ENCODE results near the gene ALG9. TPM values are rescaled to one million over a fixed set of nuclear protein-coding genes. Genes with fewer than 3 reads are reported as not detected.

Gene ALG9
- total RNA-seq, 1 experiment from 2014 or later, result 25.1 TPM

GRCh38 chr11:111837366-111837891 lies 34.0 kb downstream of the ALG9 start:
- no peak for DNase-seq (ENCODE audit: low read depth)

- DNase-seq (ENCODE audit: low read depth), result peak; percentile 52
These were observed 34.7 kb downstream of the ALG9 start for GRCh38 chr11:111836721-111837120.

DNA sequence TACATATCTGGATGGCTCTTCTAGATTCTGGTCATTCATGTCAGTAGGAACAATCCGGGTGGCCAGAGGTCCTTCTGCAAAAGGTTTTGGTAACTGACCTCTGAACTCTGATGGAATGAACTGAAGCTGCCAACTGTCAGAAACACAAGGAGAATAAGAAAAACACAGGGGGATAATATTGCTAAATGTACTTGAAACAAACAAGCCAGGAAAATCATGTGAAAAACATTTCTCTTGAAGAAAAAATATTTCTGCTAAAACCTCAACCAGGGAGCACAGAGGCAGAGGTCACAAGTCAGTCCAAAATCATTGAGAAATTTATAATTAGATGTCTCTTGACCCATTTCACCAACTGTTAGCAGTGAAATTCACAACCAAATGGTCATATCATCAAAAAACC lies 35.2 kb downstream of the ALG9 start:
- DNase-seq (ENCODE audit: low read depth), result no peak

DNA sequence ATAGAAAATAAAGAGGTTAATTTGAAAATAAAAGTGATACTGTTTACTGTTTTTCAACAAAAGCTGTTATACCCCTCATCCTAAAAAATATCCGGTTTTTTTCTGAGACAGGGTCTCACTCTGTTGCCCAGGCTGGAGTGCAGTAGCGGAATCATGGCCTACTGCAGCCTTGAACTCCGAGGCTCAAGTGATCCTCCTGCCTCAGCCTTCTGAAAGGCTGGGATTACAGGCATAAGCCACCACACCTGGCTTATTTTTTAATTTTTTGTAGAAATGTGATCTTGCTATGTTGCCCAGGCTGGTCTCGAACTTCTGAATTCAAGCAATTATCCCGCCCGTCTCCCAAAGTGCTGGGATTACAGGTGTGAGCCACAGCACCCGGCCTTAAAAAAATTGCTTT lies 35.7 kb downstream of the ALG9 start:
- DNase-seq (ENCODE audit: low read depth), result no peak

DNA sequence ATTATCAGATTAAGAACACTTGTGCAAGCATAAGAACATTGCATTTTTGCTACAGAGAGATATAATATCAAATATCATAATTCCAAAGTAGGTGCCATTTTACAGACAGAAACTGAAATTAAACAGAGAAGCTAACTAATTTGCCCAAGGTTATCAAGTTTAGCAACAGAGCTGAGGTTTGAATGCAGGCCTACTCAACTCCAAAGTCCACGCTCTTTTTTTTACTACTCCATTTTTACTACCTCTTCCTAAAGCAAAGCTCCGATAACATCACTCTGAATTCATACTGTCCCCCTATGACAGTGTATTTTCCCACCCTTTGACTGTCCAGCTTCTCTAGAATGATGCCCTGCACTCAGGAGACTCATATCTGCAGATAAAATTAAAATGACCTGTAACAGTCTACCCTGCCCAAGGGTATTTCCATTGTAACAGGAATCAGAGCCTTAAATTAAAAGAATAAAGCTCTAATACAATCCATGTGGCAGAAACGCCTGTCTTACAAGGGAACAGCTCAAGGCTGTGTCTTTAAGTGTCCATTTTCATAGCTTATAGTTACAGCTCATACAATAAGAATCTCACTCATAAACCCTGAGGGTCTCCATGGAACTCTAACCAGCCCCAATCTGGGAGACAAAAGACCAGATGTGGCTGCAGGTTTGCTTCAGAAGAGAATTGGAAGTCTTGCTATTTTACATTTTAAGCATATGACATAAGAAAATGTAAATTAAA lies 36.8 kb downstream of the ALG9 start:
- no peak for DNase-seq (ENCODE audit: low read depth)

DNA sequence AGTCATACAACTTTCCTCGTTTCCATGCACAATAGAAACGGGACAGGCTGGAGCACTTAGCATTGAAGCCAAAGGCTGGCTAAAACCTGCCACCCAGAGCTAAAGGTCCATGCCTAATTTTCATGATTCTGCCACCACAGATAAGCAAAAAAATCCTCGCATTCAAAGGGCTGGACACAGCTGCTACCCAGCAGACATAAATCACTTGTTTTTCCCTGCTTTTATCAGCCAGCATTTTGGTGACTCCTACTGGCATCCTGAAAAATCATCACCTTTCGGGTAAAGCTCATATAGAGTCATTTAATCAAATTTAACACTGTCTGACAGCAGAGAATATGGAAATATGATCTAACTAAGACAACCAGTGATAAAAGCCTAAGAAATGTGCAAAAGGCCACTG lies 37.9 kb downstream of the ALG9 start:
- DNase-seq (ENCODE audit: low read depth), result no peak

DNA sequence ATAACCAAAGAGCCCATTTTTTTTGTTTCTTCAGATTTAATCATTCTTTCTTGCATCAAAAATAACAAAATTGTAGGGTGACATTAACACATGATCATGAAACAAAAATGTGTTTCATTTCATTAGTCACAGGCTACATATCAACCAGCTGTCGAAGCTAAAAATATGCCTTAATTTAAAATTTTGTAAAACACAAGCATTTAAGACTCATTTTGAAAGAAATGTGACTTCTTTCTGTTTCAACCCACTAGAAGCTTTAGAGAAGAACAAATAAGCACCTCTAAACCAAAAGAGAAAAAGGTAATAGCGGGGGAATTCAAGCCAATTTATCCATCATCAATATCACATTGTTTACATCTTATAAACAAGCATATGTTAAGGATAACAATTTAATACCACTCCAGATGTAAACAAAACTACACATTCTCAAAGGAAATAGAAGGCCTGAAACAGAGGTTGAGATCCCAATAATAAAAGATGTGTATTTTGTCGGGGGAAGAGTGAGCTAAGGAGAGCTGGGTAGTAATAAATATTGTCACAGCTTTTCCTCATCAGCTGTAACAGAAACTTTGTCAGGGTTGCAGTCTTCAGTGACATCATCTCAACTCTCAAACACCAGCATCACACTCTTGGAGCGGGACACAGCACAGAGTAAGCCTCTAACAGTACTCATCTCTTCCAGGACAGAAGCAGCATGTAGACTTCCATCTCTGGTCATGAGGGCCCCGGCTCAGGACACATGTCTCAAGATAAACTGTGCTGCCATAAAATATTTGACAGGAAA lies 42.0 kb downstream of the ALG9 start:
- DNase-seq (ENCODE audit: low read depth), result no peak

GRCh38 chr11:111826322-111826950 lies 44.9 kb downstream of the ALG9 start:
- no peak for DNase-seq (ENCODE audit: low read depth)

DNA sequence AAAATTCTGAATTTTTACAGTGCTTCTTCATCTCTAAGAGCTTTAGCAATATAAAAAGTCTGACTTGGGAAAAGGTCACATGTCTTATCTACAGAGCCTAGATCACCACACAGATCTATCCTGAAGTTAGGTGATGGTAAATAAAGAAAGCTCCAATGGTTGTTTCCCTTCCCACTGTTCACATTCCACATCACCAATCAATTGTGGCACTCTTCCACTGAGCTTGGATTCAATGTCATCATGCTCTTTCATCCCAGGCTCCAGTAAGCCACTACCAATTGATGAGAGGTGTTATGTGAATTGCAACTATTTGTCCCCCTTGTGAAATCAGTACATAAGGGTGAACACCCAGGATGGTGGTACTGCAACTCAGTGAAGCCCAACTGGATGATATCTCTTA lies 47.8 kb downstream of the ALG9 start:
- no peak for DNase-seq (ENCODE audit: low read depth)

DNA sequence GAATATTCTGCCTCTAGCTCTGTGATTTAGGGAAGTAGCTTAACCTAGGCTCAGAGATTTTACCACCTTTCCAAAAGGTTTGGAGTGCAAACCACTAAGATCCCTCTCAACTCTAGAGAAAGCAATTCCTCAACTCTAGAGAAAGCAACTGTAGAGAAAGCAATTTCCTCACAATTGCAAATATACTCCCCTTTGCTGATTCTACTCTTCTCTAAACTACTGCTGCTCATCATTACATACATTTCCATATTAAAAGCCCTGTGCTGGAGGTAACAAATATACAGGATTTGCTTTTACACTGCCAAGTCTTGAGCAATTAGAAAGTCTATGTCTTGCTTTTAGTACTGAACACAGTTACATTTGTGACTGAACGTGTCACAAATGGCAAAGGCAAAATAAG lies 48.2 kb downstream of the ALG9 start:
- no peak for DNase-seq (ENCODE audit: low read depth)

GRCh38 chr11:111819829-111820237 lies 51.5 kb downstream of the ALG9 start:
- DNase-seq (ENCODE audit: low read depth), result no peak

DNA sequence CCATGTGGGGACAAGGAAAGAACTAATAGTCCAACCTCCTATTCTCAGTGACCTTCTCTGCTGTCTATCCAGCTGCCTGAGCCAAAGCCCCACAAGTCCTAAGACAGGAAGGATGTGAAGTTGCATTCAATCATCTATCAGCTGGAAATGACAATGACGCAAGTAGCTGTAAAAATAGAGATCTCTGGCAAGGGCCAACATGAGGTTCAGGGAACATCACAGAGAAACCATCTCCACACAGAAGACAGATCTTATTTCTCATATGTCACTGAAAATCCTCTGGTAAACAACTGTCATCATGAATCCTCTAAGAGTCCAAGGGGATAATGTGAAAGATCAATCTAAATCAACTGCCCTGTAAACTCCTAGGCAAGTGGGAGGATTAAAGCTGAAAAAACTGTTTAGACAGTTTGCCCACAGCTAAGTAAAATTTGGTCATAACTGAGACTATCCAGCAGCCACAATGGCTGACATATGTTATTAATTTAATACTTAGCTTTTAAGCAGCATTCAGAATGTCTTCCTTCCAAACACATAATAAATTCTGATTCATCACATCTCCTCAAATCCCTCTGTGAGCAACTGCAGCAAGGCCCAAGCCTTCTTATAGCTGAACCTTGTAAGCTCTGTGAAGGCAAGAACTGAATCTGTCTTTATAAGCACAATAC lies 52.1 kb downstream of the ALG9 start:
- no peak for DNase-seq (ENCODE audit: low read depth)

DNA sequence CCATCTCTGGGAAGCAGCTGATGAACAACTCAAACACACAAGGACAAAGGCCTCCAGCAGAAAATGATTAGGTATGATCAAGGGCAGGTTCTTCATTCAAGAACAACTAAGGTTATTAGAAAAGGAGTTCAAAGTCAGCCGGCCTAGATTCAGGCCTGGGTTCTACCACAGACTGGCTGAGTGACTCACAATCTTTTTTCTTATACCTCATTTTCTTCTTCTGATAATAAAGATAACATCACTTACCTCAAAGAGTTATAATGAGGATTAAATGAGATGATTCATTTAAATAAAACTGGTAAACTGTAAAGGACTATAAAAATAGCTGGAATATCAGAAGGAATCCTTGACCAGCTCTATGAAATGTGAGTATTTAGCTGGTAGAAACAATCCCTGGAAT lies 55.9 kb downstream of the ALG9 start:
- no peak for DNase-seq (ENCODE audit: low read depth)

- DNase-seq (ENCODE audit: low read depth), result no peak
These were observed 56.6 kb downstream of the ALG9 start for GRCh38 chr11:111814557-111815320.

DNA sequence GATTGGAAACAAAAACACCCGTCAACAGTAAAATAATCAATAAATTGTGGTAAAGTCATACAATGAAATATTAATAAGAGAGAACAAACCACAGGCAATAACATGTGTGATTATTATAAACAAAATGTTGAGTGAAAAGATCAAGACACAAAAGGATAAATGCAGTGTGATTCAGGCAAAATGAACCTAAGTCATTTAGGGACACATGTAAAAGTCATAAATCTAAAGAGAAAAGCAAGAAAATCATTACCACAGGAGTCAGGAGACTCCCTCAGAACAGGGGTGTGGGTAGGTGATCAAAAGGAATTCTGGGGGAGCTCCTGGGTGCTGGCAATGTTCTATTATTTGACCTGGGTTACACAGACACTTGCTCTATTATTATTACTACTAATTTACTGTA lies 57.3 kb downstream of the ALG9 start:
- no peak for DNase-seq (ENCODE audit: low read depth)

DNA sequence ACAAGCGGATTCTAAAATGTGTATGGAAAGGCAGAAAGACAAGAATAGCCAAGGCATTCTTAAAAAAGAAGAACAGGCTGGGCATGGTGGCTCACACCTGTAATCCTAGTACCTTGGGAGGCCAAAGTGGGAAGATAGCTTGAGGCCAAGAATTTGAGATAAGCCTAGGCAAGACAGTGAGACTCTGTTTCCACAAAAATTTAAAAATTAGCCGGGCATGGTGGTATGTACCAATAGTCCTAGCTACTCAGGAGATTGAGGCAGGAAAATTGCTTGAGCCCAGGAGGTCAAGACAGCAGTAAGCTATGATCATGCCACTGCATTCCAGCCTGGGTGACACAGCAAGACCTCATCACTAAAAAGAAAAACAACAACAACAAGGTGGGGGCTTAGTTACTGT lies 59.2 kb downstream of the ALG9 start:
- DNase-seq (ENCODE audit: low read depth), result no peak

DNA sequence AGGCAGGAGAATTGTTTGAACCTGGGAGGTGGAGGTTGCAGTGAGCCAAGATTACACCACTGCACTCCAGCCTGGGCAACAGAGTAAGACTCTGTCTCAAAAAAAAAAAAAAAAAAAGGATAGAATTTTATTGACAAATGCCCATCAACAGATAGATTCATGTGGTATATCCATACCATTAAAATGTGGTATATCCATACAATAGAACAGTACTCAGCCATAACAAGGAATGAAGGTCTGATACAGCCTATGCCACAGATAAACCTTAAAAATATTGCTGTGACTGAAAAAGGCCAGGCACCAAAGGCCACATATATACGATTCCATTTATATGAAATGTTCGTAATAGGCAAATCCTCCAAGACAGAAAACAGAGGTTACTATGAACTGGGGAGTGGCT lies 59.9 kb downstream of the ALG9 start:
- DNase-seq (ENCODE audit: low read depth), result no peak

DNA sequence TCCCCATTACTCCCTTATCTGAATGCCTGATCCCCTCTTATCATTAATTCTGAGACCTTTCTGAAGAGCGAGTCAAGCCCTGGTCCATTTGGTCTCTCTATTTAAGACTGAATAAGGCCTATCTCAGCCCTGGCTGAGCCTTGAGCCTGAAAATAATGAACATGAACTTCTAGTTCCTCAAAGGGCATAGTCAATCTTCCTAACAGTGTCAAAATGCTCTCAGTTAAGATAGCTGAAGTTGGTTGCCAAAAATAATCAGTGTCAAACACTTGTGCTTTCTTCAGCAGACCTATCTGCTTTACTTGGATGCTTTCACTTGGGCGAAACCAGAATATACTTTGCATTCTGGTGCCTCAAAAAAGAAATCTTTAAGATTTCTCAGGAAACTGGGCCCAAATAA lies 62.5 kb downstream of the ALG9 start:
- DNase-seq (ENCODE audit: low read depth), result no peak

GRCh38 chr11:111808063-111808588 lies 63.3 kb downstream of the ALG9 start:
- DNase-seq (ENCODE audit: low read depth), result no peak

- DNase-seq (ENCODE audit: low read depth), result no peak
These were observed 64.3 kb downstream of the ALG9 start for GRCh38 chr11:111807076-111807475.

DNA sequence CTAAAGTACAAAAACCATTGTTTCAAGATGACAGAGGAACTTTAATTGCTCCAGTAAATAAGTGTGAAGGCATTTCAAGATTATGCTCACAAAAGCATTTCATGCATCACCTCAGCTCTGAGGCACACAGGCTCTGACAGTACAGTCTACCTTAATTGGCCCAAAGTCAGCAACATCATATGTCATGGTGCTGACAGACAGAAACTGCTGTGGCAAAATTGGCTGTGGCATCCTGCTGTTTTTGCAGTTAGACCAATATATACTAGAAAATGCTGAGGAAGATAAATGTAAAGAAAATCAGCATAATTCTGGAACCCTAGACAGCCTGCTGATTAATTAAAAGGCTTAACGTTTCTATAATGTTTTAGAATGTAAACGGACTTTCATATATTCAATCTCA lies 70.2 kb downstream of the ALG9 start:
- DNase-seq (ENCODE audit: low read depth), result no peak
